TTC549 (cell line): Measurements from ENCODE around the gene MYT1.
"Not testable (repeated sequence)": the region's sequence is repeated elsewhere in the genome, so short reads cannot be mapped to it uniquely, and the experiment has no call there.

ENCODE experiments used
- FAIRE-seq: peaks from 2 replicates; lab custom pipeline; 2012; peaks lifted over from hg19 to GRCh38; lab: Jason Lieb, UNC

Gene MYT1

GRCh38 chr20:64164123-64164836, at the start of gene MYT1:
MYT1 (plus strand) TSS chr20:64164452; CDS start chr20:64198862, 34,410 bp downstream.
- FAIRE-seq = no peak

GRCh38 chr20:64115171-64115911, 48.9 kb upstream of the MYT1 start:
- FAIRE-seq = no peak

GRCh38 chr20:64116016-64116415, 48.2 kb upstream of the MYT1 start:
- FAIRE-seq = no peak

- FAIRE-seq = no peak
Measured at GRCh38 chr20:64116541-64117431, 47.5 kb upstream of the MYT1 start.

GRCh38 chr20:64117432-64117777, 46.8 kb upstream of the MYT1 start:
- not testable (repeated sequence) for FAIRE-seq

- no peak for FAIRE-seq
Measured at GRCh38 chr20:64119301-64119680, 45.0 kb upstream of the MYT1 start.

- no peak for FAIRE-seq
Measured at GRCh38 chr20:64119681-64120341, 44.4 kb upstream of the MYT1 start.

GRCh38 chr20:64121586-64121985, 42.7 kb upstream of the MYT1 start:
- no peak for FAIRE-seq

GRCh38 chr20:64122927-64123326, 41.3 kb upstream of the MYT1 start:
- FAIRE-seq = not testable (repeated sequence)

GRCh38 chr20:64123517-64123916, 40.7 kb upstream of the MYT1 start:
- FAIRE-seq = not testable (repeated sequence)

GRCh38 chr20:64129146-64129782, 35.0 kb upstream of the MYT1 start:
- no peak for FAIRE-seq

GRCh38 chr20:64130271-64130670, 34.0 kb upstream of the MYT1 start:
- FAIRE-seq = no peak

GRCh38 chr20:64130876-64131275, 33.4 kb upstream of the MYT1 start:
- FAIRE-seq = no peak

- no peak for FAIRE-seq
Measured at GRCh38 chr20:64131406-64131805, 32.8 kb upstream of the MYT1 start.

- FAIRE-seq = no peak
Measured at GRCh38 chr20:64133951-64134407, 30.3 kb upstream of the MYT1 start.

GRCh38 chr20:64134744-64135143, 29.5 kb upstream of the MYT1 start:
- not testable (repeated sequence) for FAIRE-seq

- no peak for FAIRE-seq
Measured at GRCh38 chr20:64136004-64136710, 28.1 kb upstream of the MYT1 start.

- no peak for FAIRE-seq
Measured at GRCh38 chr20:64137598-64138031, 26.6 kb upstream of the MYT1 start.

- no peak for FAIRE-seq
Measured at GRCh38 chr20:64138276-64138815, 25.9 kb upstream of the MYT1 start.

GRCh38 chr20:64139199-64140060, 24.8 kb upstream of the MYT1 start:
- no peak for FAIRE-seq
